ENCODE measurements around the gene IFT25.
"Not testable (repeated sequence)": the region's sequence is repeated elsewhere in the genome, so short reads cannot be mapped to it uniquely, and the experiment has no call there.

The IFT25 gene

DNA sequence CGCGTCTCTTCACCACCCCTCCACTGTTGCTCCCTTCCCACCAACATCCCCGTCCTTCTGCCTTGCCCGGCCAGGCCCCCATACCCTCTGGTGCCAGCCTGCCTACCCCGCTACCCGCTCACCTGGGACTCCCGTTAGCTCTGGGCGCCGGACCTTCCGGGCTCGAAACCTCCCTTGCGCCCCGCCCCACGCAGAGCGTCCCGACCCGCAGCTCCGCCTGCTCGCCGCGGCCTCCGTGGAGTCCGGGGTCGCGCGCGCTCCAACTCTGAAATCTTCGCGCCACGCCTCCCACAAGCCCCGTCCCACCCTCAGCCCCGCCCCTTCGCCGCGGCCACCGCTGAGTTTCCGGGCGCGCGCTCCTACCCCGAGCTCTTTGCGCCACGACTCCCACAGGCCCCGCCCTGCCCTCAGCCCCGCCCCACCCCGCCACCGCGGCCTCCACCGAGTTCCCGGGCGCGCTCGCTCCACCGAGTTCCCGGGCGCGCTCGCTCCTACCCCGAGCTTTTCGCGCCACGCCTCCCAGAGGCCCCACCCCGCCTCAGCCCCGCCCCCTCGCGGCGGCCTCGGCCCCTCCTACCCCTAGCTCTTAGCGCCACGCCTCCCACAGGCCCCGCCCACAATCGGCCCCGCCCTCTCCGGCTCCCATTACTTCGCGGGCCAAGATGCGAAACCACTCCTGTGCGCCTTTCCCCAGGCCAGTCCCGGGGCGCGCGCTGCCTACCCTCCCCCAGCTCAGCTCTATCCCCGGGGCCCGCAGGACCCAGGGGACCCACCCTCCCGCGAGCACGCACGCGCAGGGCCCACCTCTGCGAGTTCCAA lies at the start of gene IFT25:
Gene IFT25, minus strand, starts transcription at position 267 of the 819 bp plus-strand sequence. CDS start 5,617 bp downstream, outside the sequence.
- in situ Hi-C loops (cut with MboI; ENCODE audit: low sequenced_read_pairs): no loop called here

DNA sequence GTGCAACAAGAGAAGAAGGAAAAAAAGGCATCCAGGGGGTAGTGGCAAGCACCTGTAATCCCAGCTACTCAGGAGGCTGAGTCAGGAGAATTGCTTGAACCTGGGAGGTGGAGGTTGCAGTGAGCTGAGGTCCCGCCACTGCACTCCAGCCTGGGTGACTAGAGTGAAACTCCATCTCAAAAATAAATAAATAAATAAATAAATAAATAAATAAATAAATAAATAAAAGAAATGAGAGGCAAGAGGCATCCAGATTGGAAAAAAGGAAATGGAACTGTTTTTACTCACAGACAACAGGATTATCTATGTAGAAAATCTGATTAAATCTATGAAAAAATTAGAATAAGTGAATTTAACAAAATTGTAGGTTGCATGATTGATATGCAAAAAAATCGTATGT lies 49.0 kb upstream of the IFT25 start:
- in situ Hi-C loops (cut with MboI; ENCODE audit: low sequenced_read_pairs): not testable (repeated sequence)

- in situ Hi-C loops (cut with MboI; ENCODE audit: low sequenced_read_pairs): no loop called here
These were observed 46.8 kb upstream of the IFT25 start for GRCh38 chr1:53992085-53992874.

DNA sequence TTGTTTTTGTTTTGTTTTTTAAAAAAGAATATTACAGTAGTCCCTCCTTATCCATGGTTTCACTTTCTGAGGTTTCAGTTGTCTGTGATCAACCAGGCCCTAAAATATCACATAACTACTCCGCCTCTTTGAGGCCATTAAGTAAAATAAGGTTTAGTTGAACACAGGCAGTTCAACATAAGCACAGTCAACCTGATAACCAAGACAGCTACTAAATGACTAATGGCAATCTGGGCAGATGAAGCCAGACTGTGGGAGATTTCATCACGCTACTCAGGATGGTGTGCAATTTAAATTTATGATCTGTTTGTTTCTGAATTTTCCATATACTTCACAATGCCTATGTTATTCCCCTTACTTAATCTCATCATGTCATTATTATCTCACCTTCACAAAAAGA lies 42.4 kb upstream of the IFT25 start:
- in situ Hi-C loops (cut with MboI; ENCODE audit: low sequenced_read_pairs): no loop called here

- in situ Hi-C loops (cut with MboI; ENCODE audit: low sequenced_read_pairs): no loop called here
These were observed 41.0 kb upstream of the IFT25 start for GRCh38 chr1:53986458-53986857.

GRCh38 chr1:53984726-53985125 lies 39.2 kb upstream of the IFT25 start:
- in situ Hi-C loops (cut with MboI; ENCODE audit: low sequenced_read_pairs): no loop called here

DNA sequence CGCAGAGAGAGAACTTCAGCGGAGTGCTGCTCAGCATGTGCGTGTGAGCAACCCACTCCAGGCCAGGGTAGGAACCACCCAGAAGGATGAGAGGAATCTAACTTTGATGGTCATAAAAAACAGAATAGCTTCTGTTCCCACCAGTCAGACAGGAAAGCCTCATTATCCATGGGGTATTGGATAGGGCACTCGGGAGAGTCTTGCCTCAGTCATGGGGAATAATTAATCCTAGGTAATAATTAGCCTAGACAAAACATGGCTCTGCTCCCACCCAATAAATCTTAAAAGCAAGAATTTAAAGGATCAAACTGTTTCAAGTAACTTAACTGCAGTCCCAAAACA lies 37.2 kb upstream of the IFT25 start:
- in situ Hi-C loops (cut with MboI; ENCODE audit: low sequenced_read_pairs): no loop called here

GRCh38 chr1:53982034-53982762 lies 36.7 kb upstream of the IFT25 start:
- in situ Hi-C loops (cut with MboI; ENCODE audit: low sequenced_read_pairs): no loop called here

DNA sequence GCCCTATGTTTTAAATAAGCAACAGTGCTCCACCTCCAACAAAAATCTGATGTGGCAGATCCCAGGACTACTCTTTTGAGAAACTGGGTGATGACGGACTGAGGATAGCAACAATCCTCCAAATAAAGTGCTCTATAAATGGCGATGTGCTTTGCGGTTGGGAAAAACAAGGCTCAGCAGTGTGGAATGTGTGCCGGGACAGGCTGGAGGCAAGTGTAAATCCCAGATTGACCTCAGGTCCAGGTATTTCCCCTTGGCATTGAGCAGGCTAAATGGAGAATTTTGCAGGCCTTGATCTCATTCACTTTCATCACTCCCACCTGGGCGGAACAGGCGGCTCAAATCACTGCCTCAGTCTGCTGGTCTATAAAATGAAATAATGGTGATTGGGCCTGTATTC lies 35.7 kb upstream of the IFT25 start:
- in situ Hi-C loops (cut with MboI; ENCODE audit: low sequenced_read_pairs): no loop called here

DNA sequence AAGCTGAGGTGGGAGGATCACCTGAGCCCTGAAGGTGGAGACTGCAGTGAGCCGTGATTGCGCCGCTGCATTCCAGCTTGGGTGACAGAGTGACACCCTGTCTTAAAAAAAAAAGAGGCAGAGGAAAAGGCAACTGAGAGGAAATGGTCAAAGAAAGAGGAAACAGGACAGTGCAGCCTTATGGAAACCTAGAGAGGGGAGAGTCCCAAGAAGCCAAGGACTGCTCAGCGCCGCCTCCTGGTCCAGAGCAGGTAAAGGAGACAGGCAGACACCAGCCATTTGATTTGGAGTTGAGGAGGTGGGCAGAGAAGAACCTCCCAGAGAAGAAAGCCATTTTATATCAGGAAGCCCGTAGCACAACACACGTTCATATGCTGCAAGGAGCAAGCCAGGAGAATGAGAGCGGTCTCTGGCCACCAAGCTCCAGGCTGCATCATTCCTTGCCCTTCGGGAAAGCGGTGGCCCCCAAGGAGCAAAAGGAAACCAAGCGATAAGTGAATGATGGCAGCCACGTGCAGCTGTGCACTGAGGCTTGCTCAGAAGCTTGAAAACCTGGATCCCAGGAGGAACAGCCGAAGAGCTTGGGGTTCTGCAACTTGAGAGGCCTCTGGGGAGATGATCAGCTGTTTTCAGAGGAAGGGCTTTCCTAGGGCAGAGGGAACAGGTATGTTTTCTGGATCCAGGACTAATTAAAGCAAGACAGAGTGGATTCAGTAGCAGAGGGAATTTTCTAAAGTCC lies 34.4 kb upstream of the IFT25 start:
- in situ Hi-C loops (cut with MboI; ENCODE audit: low sequenced_read_pairs): no loop called here

DNA sequence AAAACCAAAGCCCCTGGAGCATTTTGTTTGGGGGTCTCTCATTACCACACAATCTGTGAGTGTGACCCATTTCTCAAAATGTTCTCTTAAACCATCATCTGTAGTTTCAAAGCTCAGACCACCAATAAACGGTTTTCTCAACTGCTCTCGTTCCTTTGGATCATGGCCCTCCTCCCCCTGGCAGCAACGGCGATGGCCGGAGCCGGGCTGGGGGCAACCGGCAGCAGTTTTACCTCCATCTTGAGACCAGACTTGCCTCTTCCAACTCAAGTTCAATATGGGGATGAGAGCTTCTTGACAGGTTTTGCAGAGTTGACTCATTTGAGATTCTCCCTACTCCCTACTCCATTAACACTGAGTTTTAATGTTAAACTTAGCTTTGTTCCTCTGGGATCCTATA lies 30.4 kb upstream of the IFT25 start:
- in situ Hi-C loops (cut with MboI; ENCODE audit: low sequenced_read_pairs): no loop called here

DNA sequence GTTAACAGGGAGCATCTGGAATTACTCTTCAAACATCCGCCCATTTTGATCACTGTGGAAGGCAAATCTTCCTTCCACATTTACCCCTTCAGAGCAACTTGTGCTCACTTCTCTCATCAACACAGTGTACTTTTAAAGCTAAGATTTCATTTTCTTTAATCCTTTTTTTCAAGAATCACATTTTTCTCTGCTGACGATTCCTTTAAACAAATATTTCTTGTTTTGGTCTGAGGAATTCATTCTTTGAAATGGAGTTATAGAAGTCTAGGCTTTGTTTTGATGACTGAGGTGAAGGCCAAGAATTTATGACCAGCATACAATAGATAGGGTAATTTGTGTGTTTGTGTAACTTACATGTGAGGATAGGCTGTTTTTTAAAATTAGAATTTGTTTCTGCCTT lies 26.2 kb upstream of the IFT25 start:
- in situ Hi-C loops (cut with MboI; ENCODE audit: low sequenced_read_pairs): loop anchor here (25.0 kb wide), 1 partner anchor 109 kb away; no protein-coding TSS in a partner anchor

DNA sequence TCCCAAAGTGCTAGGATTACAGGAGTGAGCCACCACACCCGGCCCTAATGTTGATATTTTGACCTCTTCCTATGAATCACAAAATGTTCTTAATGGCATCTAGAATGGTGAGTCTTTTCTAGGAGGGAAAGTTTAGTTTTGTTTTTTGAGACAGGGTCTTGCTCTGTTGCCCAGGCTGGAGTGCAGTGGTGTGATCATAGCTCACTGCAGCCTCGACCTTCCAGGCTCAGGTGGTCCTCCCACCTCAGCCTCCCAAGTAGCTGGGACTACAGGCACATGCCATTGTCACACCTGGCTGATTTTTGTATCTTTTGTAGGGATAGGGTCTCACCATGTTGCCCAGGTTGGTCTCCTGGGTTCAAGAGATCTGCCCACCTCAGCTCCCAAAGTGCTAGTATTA lies 23.8 kb upstream of the IFT25 start:
- in situ Hi-C loops (cut with MboI; ENCODE audit: low sequenced_read_pairs): loop anchor here (25.0 kb wide), 1 partner anchor 107 kb away; no protein-coding TSS in a partner anchor

GRCh38 chr1:53968125-53968513 lies 22.6 kb upstream of the IFT25 start:
- in situ Hi-C loops (cut with MboI; ENCODE audit: low sequenced_read_pairs): loop anchor here (25.0 kb wide), 1 partner anchor 106 kb away; no protein-coding TSS in a partner anchor

- in situ Hi-C loops (cut with MboI; ENCODE audit: low sequenced_read_pairs): loop anchor here (25.0 kb wide), 1 partner anchor 105 kb away; no protein-coding TSS in a partner anchor
These were observed 22.1 kb upstream of the IFT25 start for GRCh38 chr1:53967409-53968124.

DNA sequence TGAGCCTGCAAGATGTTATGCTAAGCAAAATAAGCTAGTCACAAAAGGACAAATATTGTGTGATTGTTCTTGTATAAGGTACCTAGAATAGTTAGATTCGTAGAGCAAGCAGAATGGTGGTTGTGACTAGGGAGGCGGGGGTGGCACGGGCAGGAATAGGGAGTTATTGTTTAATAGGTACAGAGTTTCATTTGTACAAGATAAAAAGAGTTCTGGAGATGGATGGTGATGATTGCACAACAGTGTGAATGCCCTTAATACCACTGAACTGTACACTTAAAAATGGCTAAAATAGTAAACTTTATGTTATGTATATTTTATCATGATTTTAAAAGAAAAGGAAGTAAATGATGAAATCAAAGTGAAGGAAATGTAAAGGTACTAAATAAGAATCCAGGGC lies 21.3 kb upstream of the IFT25 start:
- in situ Hi-C loops (cut with MboI; ENCODE audit: low sequenced_read_pairs): loop anchor here (25.0 kb wide), 1 partner anchor 104 kb away; no protein-coding TSS in a partner anchor

DNA sequence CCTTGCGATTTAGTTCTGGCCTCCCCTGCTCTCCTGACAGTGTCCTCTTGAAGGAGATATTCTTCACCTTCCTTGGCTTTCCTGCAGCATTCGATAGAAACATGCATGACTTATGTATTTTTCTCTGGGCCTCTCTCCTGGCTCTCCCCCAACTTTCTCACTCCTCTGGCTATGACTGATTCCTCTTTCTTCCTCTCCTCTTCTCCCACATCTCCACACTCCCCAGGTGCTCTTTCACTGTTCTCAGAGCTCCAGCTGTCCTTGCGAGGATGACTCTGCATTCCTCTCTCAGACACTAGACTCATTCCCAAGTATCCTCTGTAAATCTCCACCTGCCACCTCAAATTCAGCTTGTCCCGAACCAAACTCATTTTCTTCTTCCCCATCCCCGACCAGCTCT lies 18.6 kb upstream of the IFT25 start:
- in situ Hi-C loops (cut with MboI; ENCODE audit: low sequenced_read_pairs): loop anchor here (25.0 kb wide), 1 partner anchor 102 kb away; no protein-coding TSS in a partner anchor

GRCh38 chr1:53963460-53963859 lies 18.0 kb upstream of the IFT25 start:
- in situ Hi-C loops (cut with MboI; ENCODE audit: low sequenced_read_pairs): loop anchor here (25.0 kb wide), 1 partner anchor 101 kb away; no protein-coding TSS in a partner anchor

- in situ Hi-C loops (cut with MboI; ENCODE audit: low sequenced_read_pairs): loop anchor here (25.0 kb wide), 1 partner anchor 100 kb away; no protein-coding TSS in a partner anchor
These were observed 16.9 kb upstream of the IFT25 start for GRCh38 chr1:53962395-53962794.
